HG03066 (cell line): ENCODE data around the gene SMARCA4.

Experiments used
- ATAC-seq: cut with Tn5 transposase; IDR thresholded peaks from one replicate; pipeline ENCODE4 v1.9.1; 2021; ENCODE audit warnings: low read depth; ENCODE audit not compliant: unreplicated experiment

The SMARCA4 gene

DNA sequence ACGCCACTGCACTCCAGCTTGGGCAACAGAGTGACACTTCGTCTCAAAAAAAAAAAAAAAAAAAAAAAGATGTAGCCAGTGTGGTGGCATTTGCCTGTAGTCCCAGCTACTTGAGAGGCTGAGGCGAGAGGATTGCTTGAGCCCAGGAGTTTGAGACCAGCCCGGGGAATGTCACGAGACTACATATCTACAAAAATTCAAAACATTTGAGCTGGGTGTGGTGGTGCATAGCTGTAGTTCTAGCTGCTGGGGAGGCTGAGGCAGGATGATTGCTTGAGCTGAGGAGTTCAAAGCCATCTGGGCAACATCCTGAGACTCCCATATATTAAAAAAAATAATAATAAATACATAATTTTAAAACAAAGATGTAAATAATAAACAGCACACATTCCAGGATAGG lies 46.6 kb downstream of the SMARCA4 start:
- ATAC-seq = no peak

DNA sequence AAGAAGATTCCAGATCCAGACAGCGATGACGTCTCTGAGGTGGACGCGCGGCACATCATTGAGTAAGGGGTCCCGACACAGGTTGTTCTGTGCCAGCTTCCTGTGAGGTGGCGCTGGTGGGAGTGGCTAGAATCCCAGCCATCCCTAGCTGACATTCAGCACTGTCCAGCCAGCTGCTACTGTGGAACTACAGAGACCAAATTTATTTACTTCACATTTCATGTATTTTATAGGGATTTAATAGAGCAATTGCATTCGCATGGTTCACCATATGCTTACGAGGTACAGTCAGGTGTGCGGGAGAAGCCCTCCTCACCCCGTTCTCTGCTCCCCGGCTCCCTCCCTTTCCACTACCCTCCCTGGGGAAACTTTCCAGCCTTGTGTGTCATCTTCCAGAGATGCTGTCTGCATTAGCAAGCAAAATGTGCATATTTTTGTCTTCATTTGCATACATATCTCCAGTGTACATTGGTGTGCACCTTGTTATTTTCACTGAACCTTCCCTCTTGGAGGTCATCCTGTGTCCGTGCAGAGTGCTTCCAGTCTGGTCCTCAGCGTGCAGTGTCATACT lies 47.2 kb downstream of the SMARCA4 start:
- no peak for ATAC-seq

DNA sequence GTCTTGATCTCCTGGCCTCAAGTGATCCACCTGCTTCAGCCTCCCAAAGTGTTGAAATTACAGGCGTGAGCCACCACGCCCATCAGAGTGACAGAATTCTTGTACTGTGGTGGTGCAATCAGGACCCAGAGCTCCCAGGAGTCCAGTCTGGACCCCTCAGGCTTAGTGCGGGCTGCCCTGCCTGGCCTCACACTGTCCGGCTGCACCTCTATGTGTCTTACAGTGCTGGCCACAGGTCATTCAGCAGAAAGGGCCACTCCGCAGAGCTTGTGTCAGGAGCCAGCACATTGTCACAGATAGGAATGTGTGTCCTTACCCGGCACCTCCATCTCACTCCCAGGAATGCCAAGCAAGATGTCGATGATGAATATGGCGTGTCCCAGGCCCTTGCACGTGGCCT lies 49.2 kb downstream of the SMARCA4 start:
- no peak for ATAC-seq

DNA sequence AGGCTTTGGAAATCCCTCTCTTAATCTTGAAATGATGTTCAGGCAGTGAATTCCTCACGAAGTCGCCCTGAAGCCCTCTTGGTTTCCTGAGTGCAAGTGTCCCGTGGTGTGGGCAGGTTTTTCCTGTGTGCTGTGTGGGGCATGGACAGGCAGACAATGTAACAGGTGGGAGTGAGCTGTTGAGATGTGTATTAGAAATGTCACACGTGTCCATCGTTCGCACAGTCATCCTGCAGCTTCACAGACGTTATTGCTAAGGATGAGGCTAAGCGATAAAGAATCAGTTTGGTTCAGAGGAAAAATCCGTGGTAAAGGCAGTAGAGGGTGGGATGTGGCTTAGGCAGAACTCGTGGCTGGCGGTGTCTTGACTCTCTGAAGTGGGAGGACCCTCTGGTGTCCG lies 51.7 kb downstream of the SMARCA4 start:
- ATAC-seq = no peak

DNA sequence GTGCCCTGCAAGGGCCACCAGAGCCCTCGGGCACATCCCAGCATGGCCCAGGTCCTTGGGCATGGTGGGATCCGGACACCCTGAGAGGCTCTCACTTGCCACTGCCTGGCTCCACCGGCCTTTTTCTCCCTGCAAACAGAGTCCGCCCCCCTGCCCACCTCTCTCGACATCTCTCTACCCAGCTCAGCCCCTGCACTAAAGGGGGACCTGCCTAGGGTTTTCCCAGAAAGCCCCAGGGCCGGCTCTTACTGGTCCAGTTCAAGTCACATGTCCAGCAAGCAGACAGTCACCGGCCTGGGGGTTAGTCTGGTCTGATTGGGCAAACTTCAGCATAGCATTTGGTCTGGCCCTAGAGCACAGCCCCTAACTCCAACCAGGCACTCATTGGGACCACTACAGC lies 52.9 kb downstream of the SMARCA4 start:
- no peak for ATAC-seq

DNA sequence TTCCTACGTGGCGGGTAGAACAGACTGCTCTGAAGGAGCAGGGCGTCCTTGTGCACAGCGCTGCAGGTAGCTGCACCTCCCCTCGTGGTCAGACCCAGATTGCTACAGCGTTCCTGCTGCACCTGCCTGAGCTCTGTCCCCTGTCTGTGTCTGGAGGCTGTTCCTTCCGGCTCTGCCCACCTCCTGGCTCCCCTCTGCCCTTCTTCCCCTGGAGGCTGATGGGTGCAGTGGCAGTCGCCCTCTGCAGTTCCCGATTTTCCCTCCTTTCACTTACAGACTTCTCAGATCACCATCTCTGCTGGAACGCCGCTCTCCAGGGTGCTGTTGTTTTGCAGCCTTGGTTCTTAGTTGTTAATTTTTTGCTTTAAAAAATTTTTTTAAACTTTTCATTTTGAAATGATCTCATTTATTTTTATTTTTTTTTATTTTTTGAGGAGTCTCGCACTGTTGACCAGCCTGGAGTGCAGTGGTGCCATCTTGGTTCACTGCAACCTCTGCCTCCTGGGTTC lies 53.6 kb downstream of the SMARCA4 start:
- ATAC-seq = no peak

DNA sequence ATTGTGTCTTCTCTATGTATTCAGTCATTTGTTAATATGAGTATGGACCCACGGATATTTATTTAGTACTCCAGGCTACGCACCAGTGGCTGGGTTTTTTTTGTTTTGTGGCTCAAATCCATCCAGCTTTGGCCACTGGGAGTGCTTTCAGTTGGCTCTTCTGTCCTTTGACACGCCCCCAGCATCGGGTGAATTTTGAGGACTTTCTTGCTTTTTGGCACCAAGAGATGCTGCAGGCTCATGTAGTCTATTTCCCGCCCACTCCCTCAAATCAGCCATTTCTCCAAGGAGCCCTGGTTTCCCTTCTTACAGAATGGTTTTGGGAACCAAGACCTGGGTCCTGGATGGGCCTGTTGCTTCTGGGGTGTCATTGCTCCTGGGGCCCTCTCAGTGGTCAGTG lies 55.8 kb downstream of the SMARCA4 start:
- ATAC-seq = no peak

DNA sequence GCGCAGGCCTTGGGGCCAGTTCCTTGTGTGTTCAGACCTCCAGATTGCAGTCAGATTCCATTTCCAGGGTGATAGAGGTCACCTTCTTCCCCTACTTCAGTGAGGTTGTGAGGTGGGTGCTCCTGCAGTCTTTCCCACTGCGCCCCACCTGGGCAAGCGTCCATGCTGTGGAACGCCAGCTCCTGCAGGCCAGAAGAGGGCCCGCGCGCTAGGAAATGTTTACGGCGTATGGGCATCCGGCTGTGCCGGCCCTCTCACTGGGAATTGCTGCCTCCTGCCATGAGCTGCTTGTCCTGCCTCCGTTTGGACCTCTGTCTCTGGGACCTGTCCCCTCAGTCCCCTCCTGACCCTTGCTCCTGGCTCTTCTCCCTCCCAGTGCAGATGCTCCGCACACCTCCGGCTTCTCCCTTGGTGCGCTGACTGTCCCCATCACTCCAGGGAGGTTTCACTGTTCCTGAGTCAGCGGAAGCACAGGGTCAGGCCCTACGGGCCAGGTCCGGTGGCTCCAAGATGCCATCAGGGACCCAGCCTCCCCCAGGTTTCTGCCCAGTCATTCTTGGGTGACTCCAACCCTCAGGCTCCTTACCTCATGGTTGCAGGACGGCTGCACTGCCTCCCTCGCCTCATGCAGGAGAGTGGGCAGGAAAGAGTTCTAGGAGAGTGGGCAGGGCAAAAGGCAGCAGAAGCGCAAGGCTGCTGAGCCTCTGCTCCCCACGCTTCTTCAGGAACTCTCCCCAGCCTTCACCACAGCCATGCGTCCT lies 56.6 kb downstream of the SMARCA4 start:
- no peak for ATAC-seq

DNA sequence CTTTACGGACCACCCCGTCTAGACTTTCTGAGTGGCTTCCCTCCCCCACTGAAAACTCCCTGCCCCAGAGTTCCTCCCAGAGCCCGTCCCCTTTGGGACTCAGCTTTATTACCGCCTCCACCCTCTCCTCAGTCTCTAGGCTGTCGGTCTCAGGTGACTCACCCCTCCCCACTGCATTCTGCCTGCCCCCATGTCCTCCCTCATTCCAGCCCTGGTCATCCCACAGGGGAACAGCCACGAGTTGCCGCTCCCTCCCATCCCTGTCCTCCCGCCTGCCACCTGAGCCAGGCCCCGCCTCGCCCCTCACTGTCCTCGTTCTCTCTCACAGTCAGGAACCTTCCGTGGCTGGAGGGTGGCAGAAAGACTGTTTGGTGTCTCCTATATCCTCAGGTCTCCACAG lies 57.3 kb downstream of the SMARCA4 start:
- no peak for ATAC-seq

DNA sequence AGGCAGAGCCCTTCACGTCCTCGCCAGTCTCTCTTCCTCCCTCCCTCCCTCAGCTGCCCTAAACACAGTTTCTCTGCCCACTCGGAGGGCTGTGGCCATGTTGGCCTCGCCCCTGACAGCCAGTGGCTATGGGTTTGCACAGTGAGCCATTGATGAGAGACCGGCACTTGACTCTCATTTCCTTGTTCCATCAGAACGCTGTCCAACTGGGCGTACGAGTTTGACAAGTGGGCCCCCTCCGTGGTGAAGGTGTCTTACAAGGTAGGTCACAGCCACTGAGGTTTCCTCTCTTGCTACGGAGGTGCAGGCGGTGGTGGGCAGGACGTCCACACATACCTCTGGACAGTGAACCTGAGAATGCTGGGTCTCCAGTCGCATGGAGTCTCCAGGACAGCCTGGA lies 57.9 kb downstream of the SMARCA4 start:
- no peak for ATAC-seq

DNA sequence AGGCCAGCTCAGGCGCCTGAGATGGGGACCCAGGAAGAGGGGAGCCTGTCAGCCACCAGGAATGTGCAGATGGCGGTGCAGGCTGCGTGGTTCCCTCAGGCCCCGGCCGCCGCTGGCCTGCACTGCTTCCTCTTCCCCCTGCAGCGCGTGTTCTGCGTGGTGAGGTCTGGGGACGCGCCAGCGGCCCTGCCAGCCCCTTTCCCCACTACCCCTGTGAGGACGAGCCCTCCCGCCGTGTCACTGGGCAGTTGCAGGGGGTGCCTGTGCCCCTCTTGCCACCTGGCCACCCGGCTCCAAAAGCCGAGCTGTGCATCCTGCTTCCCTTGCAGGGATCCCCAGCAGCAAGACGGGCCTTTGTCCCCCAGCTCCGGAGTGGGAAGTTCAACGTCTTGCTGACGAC lies 58.4 kb downstream of the SMARCA4 start:
- ATAC-seq = no peak

DNA sequence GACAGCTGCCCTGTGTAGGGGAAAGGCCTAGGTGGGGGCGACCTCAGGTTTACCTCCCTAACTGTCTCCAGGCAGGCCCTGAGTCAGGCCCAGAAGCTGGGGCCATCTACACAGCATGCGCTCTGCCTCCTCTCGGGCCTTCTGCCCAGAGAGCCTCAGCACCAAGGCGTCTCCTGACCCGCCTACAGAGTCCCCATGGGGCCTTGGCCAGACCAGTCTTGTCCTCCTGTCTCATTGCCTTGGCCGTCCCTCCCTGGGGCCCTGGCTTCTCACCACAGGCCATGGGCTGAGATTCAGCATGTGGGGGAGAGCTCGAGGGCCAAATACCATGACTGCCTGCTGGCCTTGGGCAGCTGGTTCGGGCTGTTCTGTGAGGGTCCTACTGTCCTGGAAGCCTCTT lies 59.0 kb downstream of the SMARCA4 start:
- ATAC-seq = no peak

DNA sequence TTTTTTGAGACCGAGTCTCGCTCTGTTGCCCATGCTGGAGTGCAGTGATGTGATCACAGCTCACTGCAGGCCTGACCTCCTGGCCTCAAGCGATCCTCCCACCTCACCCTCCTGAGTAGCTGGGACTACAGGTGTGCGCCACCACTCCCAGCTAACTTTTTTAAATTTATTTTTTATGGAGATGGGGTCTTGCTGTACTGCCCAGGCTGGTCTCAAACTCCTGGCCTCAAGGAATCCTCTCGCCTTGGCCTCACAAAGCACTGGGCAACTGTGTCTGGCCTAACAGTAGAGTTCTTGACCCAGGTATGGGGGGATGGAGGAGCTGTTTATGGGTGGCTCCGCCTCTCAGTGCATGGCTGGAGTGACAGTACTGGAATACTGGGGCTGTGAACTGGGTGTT lies 59.6 kb downstream of the SMARCA4 start:
- no peak for ATAC-seq

DNA sequence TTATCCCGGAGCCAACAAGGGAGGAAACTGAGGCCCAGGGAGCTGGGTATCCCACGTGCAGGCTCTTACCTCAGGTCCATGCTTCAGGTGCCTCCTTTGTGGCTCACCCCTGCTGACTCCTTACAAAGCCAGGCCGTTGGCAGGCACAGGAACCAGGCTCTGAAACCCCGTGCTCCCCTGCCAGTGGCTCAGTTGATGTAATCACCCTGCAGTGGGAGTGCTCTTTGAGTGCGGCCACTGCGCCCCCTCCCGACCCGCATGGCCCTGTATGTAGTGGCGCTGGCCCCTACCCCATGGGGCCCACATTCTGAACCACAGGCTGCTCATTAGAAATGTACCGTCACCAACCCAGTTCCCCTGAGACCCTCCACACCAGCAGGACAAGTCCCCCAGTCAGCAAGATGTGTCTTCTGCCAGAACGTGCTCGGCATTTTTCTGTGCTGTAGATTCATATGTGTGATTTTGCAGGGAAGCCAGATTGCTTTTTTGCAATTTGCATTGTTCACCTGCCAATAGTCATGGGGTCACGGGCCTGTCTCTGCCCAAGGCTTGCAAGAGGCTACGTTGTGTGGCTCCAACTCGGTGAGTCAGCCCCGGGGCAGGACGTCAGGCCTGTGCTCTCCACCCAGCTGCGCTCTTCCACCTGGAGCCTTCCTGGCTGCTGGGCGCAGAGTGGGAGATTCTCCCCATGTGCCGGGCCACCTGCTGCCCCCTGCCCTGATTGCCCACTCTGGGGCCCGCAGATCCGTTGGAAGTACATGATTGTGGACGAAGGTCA lies 60.3 kb downstream of the SMARCA4 start:
- no peak for ATAC-seq

DNA sequence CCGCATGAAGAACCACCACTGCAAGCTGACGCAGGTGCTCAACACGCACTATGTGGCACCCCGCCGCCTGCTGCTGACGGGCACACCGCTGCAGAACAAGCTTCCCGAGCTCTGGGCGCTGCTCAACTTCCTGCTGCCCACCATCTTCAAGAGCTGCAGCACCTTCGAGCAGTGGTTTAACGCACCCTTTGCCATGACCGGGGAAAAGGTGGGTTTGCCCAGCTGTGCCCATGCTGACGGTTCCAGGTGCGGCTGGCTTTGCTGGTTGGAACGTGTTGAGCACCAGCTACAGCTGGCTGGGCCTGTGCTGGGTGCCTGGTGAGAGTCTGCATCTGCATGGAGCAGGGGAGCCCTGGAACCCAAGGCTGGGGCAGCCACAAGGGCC lies 60.9 kb downstream of the SMARCA4 start:
- no peak for ATAC-seq

DNA sequence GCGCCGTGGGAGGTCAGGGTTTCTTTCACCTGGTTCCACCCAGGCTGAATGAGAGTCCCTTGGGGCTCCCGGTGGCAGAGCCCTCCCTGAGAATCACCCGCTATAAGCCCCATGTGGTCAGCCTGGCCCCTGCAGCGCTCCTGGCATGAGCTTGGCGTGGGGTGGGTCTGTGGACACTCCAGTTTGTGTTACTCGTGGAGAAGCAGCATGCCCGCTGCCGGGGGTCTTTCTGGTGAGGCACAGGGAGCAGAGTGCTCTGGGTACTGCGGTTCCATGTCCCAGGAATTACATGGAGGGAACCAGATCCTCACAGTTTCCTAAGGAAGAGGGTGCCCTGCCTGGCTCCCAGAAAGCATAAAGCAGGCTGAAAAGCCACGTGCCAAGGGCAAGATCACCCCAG lies 62.2 kb downstream of the SMARCA4 start:
- no peak for ATAC-seq

DNA sequence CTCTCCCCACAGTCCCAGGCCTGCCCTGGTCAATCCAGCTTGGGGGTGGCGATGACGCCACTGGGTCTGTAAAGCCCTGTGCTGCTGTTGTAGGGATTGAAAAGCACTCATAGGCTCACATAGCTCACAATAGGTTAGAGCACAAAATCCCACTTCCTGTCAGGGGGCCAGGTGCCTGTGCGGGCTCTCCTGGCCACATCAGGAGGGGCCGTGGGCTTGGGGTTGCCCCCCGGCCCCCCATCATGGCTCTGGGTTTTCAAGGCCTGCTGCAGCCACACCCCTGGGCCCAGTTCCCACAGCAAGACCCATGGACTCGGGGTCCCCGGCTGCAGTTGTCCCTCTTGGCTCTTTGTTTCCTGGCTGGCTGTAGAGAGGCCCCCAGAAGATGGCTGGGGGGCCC lies 62.9 kb downstream of the SMARCA4 start:
- ATAC-seq = no peak

DNA sequence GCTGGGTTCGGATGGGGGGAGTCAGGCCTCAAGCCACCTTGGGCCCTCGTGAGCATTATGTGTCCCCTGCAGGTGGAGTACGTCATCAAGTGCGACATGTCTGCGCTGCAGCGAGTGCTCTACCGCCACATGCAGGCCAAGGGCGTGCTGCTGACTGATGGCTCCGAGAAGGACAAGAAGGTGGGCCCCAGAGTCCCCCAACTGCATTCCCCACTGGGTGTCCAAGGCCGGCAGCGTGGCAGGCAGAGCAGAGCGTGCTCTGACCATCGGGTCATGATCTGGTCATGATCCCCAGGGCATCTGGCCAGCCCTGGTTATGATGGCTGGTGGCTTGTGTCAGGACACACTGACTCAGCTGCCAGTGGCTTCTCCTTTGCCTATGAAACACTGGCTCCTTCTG lies 63.4 kb downstream of the SMARCA4 start:
- no peak for ATAC-seq

DNA sequence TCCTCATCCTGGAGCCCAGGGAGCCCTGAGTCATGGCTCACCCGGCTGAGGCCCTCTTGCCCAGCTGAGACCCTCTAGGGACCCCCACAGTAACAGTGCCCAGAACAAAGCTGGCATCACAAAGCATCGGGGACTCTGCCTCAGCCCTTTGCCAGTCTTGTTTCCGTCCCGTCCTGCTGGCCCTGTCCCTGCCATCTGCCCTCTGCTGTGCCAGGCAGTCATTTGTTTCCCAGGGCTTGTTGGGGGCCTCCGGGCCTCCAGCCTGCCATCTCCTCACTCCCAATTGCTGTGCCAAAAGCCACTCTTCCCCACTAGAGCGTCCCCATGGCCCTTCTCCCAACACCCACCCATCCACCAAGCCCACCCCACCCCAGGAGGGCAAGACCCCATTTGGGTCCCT lies 64.2 kb downstream of the SMARCA4 start:
- ATAC-seq = no peak

DNA sequence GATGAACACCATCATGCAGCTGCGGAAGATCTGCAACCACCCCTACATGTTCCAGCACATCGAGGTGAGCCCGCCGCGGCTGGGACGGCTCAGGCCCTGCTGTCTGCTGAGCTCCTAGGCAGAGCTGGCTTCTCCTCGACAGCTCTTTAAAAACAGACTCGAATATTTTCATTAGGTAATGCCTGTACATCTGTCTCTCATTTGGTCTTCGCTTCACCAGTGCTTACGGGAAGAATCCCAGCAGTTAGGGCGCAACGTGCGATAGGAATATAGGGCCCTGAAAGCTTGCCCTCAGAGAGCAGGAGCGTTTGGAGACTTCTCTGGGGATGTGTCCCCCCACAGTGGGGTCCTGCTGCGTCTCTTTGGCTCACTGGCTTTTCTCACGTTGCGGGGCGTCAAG lies 64.6 kb downstream of the SMARCA4 start:
- no peak for ATAC-seq

DNA sequence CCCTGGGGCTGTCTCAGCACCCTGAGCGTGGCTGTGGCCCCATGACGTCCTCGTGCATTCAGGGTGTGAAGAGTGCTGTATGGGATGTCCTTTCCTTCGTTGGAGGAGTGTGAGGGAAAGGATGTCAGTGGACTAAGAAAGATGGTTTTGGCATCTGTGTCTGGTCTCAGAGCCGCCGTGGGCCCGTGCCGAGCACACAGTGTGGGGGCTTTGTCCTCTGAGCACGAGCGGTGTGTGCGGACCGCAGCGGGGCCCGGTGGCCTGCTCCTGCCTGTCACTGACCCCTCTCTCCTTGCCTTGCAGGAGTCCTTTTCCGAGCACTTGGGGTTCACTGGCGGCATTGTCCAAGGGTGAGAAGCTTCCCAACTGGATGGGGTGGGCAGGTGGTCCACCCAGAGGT lies 65.2 kb downstream of the SMARCA4 start:
- ATAC-seq = no peak

DNA sequence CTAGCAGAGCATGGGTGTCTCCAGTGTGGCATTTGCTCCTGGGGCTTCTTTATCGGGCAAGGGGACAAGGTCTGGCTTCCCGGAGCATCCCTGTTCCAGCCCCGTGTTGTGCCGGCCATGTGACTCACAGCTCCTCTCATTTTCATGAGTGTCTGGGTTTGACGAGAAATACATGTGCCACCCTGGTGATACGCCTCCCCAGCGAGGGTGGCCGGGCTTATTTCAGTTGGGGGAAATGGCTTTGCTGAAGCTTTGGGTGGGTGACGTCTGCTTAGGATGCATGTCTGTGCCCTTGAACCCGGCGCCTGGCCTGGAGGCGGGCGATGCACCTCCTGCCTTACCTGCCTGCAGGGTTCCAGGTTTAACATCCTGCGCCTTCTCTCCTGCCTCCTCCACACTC lies 66.6 kb downstream of the SMARCA4 start:
- no peak for ATAC-seq
